Measurements from ENCODE around the gene CD22.

- TF ChIP-seq POLR2A (IDR thresholded peaks at IDR 0.05) (no peak), CTCF (IDR thresholded peaks at IDR 0.05) (no peak)
Observed at GRCh38 chr19:35344511-35345031, 15.6 kb downstream of the CD22 start.

Measured in ovary (tissue), 3 donors.